Activated B cell treated with CpG ODN at 0.5 μM for 24 hours (primary cell): ENCODE measurements around the gene LHX5. TPM values are rescaled to one million over a fixed set of nuclear protein-coding genes. Genes with fewer than 3 reads are reported as not detected.

Experiments
- ATAC-seq: fragments of 200-7000 bp; cut with Tn5 transposase; one replicate; pipeline ENCODE4 v1.10.0; 2021; ENCODE audit warnings: low read depth, mild to moderate bottlenecking, moderate library complexity
- CTCF ChIA-PET: fragments of 350-600 bp; sonication (Branson Sonifier 250); formaldehyde crosslinking; loops from one replicate; lab custom pipeline; 2021; ENCODE audit warnings: antibody characterized with exemption; lab: Charles Lee
- POLR2A ChIA-PET: fragments of 350-600 bp; sonication (Branson Sonifier 250); formaldehyde crosslinking; loops from one replicate; lab custom pipeline; 2021; ENCODE audit warnings: antibody characterized with exemption; lab: Charles Lee
- DNase-seq: peaks from one replicate; pipeline ENCODE4 v3.0.0; 2022
- H3K27ac Mint-ChIP-seq: one replicate; pipeline ENCODE4 v1.8.0; 2020; ENCODE audit warnings: mixed read lengths
- H3K27me3 Mint-ChIP-seq: one replicate; pipeline ENCODE4 v1.8.0; 2021; ENCODE audit warnings: mixed read lengths
- H3K36me3 Mint-ChIP-seq: one replicate; pipeline ENCODE4 v1.8.0; 2021; ENCODE audit warnings: low read depth, mixed read lengths
- H3K4me1 Mint-ChIP-seq: one replicate; pipeline ENCODE4 v1.8.0; 2021; ENCODE audit warnings: mixed read lengths
- H3K4me3 Mint-ChIP-seq: one replicate; pipeline ENCODE4 v1.8.0; 2020; ENCODE audit warnings: mild to moderate bottlenecking, mixed read lengths
- H3K9me3 Mint-ChIP-seq: one replicate; pipeline ENCODE4 v1.8.0; 2020; ENCODE audit warnings: mixed read lengths
- CTCF ChIP-seq: fragments of 200-600 bp; IDR thresholded peaks from one replicate; pipeline ENCODE4 v1.8.0; 2022; ENCODE audit warnings: antibody characterized with exemption, mild to moderate bottlenecking
- intact Hi-C: fragments of 100-400 bp; cut with micrococcal nuclease; formaldehyde crosslinking; loops from one replicate; pipeline ENCODE4 v1.15.1; 2024
- total RNA-seq: library from RNA; stranded (reverse); gene quantifications from 2 replicates; pipeline ENCODE4 v1.2.3, GENCODE V29; 2022

The LHX5 gene
- total RNA-seq, 1 donor from 2014 or later: not detected

GRCh38 chr12:113416091-113416754 lies 55.4 kb downstream of the LHX5 start:
- intact Hi-C loops: no loop called here
- CTCF ChIA-PET: no interaction called here
- Mint-ChIP-seq H3K9me3 (no peaks in the 10 kb centered on the region), H3K27ac (peak overlapping the region; percentile 46), H3K4me1 (peaks cover 9% of the 10 kb centered on the region), H3K4me3 (no peak overlapping the region), H3K36me3 (no peaks in the 10 kb centered on the region), H3K27me3 (peaks cover 12% of the 10 kb centered on the region)
- ATAC-seq (peak; percentile 58), DNase-seq (no peak)
- no peak for TF ChIP-seq CTCF
- POLR2A ChIA-PET: interaction anchor here (0.6 kb wide), 1 partner anchor 241 kb away, joined by 5 read pairs; no protein-coding TSS in a partner anchor

- H3K4me1 Mint-ChIP-seq: peaks cover 9% of the 10 kb centered on the region
- no peaks in the 10 kb centered on the region for H3K36me3 Mint-ChIP-seq
- TF ChIP-seq CTCF: no peak
- no peak for ATAC-seq
- H3K4me3 Mint-ChIP-seq: no peak overlapping the region
- intact Hi-C loops: no loop called here
- H3K27me3 Mint-ChIP-seq: peaks cover 15% of the 10 kb centered on the region
- no peak overlapping the region for H3K27ac Mint-ChIP-seq
- DNase-seq: no peak
- ChIA-PET POLR2A (no interaction called here), CTCF (no interaction called here)
- H3K9me3 Mint-ChIP-seq: no peaks in the 10 kb centered on the region
Observed at GRCh38 chr12:113414519-113415038, 57.1 kb downstream of the LHX5 start.

GRCh38 chr12:113413488-113413939 lies 58.2 kb downstream of the LHX5 start:
- CTCF ChIA-PET: no interaction called here
- no peak for DNase-seq
- intact Hi-C loops: no loop called here
- TF ChIP-seq CTCF: no peak
- peaks cover 9% of the 10 kb centered on the region for H3K4me1 Mint-ChIP-seq
- H3K4me3 Mint-ChIP-seq: no peak overlapping the region
- POLR2A ChIA-PET: interaction anchor here (0.7 kb wide), 1 partner anchor 143 kb away, joined by 6 read pairs; no protein-coding TSS in a partner anchor
- ATAC-seq: no peak
- H3K9me3 Mint-ChIP-seq: no peaks in the 10 kb centered on the region
- H3K27ac Mint-ChIP-seq: no peak overlapping the region
- H3K36me3 Mint-ChIP-seq: no peaks in the 10 kb centered on the region
- H3K27me3 Mint-ChIP-seq: peaks cover 15% of the 10 kb centered on the region

Other genes starting within 250 kb of the LHX5 start
- gene SLC8B1, start 136.8 kb downstream of the LHX5 start, total RNA-seq: 14.3 and 22.4 TPM in 2 replicates
- 11.5 and 13.7 TPM in 2 replicates for gene PLBD2, start 113.3 kb downstream of the LHX5 start, total RNA-seq
- not detected in 2 replicates for gene SDS, start 68.0 kb downstream of the LHX5 start, total RNA-seq
- 0.20 and 1.2 TPM in 2 replicates for gene SDSL, start 49.5 kb downstream of the LHX5 start, total RNA-seq